ENCODE measurements around the gene HIVEP3. TPM values are rescaled to one million over a fixed set of nuclear protein-coding genes. Genes with fewer than 3 reads are reported as not detected.

Gene HIVEP3
- total RNA-seq, 1 experiment from 2014 or later = 1.4 TPM

GRCh38 chr1:41547336-41547735 is 371.4 kb downstream of the HIVEP3 start:
- no peak for DNase-seq
- H3K23ac ChIP-seq (ENCODE audit: insufficient read length, low read depth, low read length) = no peak overlapping the region
- no peak overlapping the region for H2AK5ac ChIP-seq (ENCODE audit: insufficient read length, low read length)
- H4K8ac ChIP-seq (replicated peaks; ENCODE audit: insufficient read length, low read depth, low read length) = no peak overlapping the region
- H2BK20ac ChIP-seq (ENCODE audit: low read depth, low read length, poor library complexity, severe bottlenecking) = no peak overlapping the region
- no peak overlapping the region for H4K91ac ChIP-seq (ENCODE audit: insufficient read length, low read depth, low read length)
- Mint-ChIP-seq H3K9me3 (peaks cover 14 to 19% of the 10 kb centered on the region in 2 experiments), H3K4me3 (no peak overlapping the region), H3K36me3 (ENCODE audit: insufficient read depth in 1 of 3, low read depth in 3 of 3) (peaks cover 0 to 10% (median 4%) of the 10 kb centered on the region in 3 experiments; a peak in 3 of 7 replicates), H3K27ac (no peak overlapping the region), H3K27me3 (ENCODE audit: low read depth) (peaks cover 24% of the 10 kb centered on the region), H3K4me1 (no peaks in the 10 kb centered on the region)
- H3K27ac ChIP-seq (ENCODE audit: insufficient read length, low read depth, low read length) = no peak overlapping the region
- H3T11ph ChIP-seq (ENCODE audit: low read length) = no peak overlapping the region
- H2BK5ac ChIP-seq (ENCODE audit: insufficient read length, low read length) = no peak overlapping the region
- no peak overlapping the region for H3K18ac ChIP-seq (ENCODE audit: insufficient read length, low read depth, low read length)
- H4K5ac ChIP-seq (ENCODE audit: insufficient read length, low read depth, low read length) = no peak overlapping the region
- no peak for TF ChIP-seq CTCF (conservative IDR thresholded peaks at IDR 0.05)
- H3K4me2 ChIP-seq (ENCODE audit: insufficient read depth, insufficient read length, low read length) = no peak overlapping the region
- no peak overlapping the region for H3K56ac ChIP-seq (ENCODE audit: insufficient read length, low read depth, low read length)
- H3K79me1 ChIP-seq (ENCODE audit: insufficient read depth, low read depth, low read length, poor library complexity, severe bottlenecking) = no peaks in the 10 kb centered on the region
- no peak overlapping the region for H3K9ac ChIP-seq (ENCODE audit: extremely low read depth, insufficient read length, low read length)
- H3K79me2 ChIP-seq (ENCODE audit: insufficient read depth, low read length) = no peaks in the 10 kb centered on the region
- no peaks in the 10 kb centered on the region for H3K4me1 ChIP-seq (ENCODE audit: insufficient read depth, low read length)
- no peak overlapping the region for H3K14ac ChIP-seq (ENCODE audit: insufficient read depth, low read length)
- peaks cover 6% of the 10 kb centered on the region for H3K9me3 ChIP-seq (ENCODE audit: control insufficient read depth, low read depth, low read length)
- no peak overlapping the region for H2BK15ac ChIP-seq (ENCODE audit: low read depth, low read length)
- H3K27me3 ChIP-seq (ENCODE audit: insufficient read depth, low read length) = no peaks in the 10 kb centered on the region
- H4K20me1 ChIP-seq (ENCODE audit: control insufficient read depth, insufficient read depth, insufficient read length) = no peaks in the 10 kb centered on the region
- WGBS (ENCODE audit: extremely low coverage, insufficient read length, low lambda C conversion rate) = no CpG with 5 or more reads among the region's 6 CpGs
- H3K4ac ChIP-seq (ENCODE audit: low read depth, low read length) = no peak overlapping the region
- H2BK120ac ChIP-seq (ENCODE audit: low read depth, low read length, poor library complexity, severe bottlenecking) = no peak overlapping the region
- H2BK12ac ChIP-seq (ENCODE audit: insufficient read length, low read depth, low read length) = no peak overlapping the region
- no peaks in the 10 kb centered on the region for H3K23me2 ChIP-seq (ENCODE audit: insufficient read length, low read depth, low read length, poor library complexity, severe bottlenecking)
- H2AFZ ChIP-seq (ENCODE audit: low read length) = no peak overlapping the region

Data from H9 (cell line).